ENCODE data around the gene CDK11B.

Gene CDK11B

DNA sequence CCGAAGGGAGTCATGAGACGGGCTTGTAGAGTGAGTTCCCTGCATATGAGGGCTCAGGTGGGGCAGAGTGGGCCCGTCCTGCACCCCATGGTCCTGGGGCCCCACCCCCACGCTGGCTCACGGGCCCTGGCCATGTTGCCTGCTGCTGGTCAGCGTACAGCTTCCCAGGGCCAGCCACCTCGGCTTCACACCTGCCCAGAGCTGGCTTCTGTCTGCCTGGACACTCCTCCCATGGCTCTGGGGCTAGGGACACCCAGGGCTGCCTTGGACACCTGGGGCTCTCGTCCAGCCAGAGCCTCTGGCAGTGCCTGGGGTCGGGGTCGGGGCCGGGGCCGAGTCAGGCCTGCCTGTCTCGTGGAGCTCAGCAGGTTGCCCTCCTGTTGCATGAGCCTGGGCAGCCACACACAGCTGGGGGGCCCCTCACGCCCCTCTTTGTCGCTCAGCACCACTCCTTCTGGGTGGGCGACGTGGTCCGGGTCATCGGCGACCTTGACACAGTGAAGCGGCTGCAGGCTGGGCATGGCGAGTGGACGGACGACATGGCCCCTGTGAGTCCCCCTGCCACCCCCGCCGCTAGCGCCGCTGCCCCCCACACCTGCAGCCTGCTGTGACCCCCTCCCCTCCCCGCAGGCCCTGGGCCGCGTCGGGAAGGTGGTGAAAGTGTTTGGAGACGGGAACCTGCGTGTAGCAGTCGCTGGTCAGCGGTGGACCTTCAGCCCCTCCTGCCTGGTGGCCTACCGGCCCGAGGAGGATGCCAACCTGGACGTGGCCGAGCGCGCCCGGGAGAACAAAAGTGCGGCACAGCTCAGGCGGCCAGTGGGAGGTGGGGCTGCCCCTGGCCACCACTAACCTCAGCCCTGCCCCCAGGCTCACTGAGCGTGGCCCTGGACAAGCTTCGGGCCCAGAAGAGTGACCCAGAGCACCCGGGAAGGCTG, 32.3 kb downstream of the CDK11B start:
- no peak for DNase-seq

DNA sequence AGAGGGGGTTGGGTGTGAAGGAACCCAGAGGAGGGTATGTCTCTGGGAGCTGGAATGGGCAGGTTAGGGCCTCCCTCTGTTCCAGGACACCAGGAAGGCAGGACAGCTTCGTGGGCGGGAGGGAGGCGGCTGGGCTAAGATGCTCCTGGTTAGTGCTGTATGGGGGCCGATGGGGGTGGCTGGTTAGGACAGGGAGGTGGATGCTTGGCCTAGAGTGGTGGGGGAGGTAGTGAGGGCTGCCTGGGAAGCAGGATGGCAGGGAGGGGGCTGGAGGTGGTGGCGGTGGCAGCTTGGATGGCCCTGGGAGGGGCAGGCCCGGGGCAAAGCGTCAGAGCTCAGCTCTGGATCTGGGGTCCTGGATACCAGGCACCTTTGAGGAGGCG, 33.0 kb downstream of the CDK11B start:
- DNase-seq = no peak

DNA sequence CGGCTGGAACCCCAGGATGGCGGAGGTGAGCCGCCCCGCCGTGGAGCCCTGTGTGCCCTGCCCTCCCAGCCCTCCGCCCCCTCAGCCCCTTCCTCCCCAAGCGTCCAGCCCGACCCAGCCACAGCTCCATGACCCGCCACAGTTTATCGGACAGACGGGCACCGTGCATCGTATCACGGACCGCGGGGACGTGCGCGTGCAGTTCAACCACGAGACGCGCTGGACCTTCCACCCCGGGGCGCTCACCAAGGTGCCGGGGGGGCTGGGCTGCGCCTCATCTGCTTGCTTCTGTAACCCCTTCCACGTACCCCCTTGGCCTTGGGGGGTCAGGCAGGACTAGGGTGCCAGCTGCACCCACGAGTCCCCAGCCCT, 33.4 kb downstream of the CDK11B start:
- DNase-seq = no peak

DNA sequence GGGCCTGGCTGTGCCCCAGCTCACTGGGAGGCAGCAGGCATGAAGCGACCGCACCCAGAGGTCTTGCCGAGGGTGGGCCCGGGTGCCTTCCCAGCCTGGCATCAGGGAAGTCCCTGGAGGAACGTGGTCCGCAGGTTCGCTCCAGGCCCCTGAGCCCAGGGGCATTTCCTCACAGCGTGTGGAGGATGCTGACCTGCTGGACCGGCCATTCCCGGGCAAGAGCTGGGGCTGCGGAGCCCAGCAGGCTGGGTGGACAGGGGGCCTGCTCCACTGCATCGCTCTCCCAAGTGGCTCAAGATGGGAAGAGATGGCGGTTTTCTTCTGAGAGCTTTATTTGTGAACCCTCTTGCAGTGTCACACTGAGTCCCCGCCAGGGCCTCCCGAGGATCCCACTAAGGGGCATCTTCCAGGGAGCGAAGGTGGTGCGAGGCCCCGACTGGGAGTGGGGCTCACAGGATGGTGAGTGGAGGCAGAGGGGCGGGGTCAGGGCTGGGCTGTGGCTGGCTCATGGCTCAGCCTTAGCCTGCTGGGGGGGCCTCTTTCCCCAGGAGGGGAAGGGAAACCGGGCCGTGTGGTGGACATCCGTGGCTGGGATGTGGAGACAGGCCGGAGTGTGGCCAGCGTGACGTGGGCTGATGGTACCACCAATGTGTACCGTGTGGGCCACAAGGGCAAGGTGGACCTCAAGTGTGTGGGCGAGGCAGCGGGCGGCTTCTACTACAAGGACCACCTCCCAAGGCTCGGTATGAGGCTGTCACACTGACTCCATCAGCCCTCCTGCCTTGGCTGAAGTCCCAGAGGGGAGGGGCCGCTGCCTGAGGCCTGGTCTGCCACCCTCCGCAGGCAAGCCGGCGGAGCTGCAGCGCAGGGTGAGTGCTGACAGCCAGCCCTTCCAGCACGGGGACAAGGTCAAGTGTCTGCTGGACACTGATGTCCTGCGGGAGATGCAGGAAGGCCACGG, 34.1 kb downstream of the CDK11B start:
- peak; percentile 74 for DNase-seq

DNA sequence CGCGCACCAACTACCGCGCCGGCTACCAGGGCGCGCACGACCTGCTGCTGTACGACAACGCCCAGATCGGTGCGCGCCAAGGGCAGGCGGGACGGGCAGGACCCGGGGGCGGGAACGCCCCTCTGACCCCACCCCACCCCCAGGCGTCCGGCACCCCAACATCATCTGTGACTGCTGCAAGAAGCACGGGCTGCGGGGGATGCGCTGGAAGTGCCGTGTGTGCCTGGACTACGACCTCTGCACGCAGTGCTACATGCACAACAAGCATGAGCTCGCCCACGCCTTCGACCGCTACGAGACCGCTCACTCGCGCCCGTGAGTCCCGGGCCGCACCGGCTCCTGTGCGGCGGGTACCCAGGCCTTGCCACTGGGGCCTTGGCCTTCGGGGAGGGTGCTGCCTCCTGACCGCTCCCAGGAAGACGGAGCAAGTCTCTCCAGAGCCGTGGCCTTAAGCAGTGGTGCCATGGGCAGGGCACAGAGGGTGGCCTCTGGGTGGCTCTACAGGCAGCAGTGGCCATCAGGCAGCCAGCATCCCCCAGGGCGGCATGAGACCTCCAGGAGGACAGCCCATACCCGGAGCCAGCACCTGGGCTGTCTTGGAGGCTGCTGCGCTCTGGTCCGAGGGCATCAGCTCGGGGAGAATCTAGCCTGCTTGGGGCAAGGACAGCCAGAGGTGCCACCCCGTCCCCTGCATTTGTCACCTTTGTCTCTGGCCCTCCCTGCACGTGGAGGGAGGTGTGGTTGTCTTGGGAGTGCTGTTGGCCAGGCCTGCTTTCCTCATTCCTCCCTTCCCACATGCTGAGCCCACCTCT, 35.0 kb downstream of the CDK11B start:
- no peak for DNase-seq

DNA sequence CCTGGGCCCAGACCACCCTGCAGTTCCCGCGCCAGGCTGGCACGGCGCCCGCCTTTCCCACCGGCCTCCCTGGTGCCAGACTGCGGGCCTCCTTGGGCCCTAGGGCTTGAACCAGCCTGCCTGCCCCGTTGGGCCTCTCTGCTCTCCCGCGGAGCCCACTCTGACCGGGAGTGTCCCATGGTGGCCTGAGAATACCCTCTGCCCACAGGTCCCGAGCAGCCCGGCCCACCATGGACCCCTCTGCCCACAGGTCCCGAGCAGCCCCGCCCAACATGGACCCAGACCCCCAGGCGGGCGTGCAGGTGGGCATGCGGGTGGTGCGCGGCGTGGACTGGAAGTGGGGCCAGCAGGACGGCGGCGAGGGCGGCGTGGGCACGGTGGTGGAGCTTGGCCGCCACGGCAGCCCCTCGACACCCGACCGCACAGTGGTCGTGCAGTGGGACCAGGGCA, 35.6 kb downstream of the CDK11B start:
- DNase-seq = no peak

DNA sequence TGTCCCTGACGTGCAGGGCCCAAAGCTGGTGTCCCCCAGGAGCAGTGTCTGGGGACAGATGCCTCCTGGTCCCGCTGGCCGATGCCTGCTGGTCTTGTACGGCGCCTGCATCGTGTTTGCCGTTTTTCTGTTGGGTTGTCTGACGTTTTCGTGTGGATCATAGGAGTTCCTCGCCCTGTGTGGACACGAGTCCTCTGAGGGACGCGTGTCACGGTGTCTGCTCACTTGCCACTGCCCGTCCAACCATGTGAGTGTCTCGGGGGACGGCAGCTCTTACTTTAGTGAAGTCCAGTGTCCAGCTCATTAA, 36.1 kb downstream of the CDK11B start:
- no peak for DNase-seq

DNA sequence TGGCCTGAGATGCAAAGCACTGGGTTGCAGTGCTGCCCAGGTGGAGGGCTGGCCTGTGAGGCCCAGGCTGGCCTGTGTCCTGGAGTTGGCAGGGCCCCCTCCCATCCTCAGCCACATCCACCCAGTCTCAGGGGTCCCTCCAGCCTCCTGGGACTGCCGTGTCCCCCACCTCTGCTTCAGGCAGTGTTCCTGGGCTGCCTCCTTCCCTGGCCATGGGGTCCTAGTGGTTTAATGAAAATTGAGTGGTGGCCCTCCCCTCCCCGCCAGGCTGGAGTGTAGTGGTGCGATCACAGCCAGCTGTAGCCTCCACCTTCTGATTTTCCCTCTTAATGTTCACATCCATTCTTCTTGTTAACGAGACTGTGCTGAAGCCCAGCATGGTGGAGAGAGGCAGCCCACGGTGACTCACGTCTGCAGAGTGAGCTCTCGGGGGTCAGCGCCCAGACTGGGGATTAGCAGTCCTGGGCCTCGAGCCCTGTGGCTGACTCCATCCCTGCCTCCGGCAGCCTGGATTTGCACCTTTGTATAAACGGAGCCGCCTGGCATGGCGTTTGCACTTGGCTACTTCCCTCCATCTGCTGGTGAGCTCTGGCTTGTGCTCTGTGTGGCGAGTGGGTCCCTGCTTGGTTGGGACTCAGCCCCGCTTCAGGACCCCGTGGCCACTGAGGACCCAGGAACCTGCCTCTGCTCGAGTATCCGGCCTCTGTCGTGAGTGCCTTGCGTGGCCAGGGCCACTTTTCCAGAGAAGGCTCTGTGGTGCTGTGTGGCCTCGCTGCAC, 36.6 kb downstream of the CDK11B start:
- no peak for DNase-seq

DNA sequence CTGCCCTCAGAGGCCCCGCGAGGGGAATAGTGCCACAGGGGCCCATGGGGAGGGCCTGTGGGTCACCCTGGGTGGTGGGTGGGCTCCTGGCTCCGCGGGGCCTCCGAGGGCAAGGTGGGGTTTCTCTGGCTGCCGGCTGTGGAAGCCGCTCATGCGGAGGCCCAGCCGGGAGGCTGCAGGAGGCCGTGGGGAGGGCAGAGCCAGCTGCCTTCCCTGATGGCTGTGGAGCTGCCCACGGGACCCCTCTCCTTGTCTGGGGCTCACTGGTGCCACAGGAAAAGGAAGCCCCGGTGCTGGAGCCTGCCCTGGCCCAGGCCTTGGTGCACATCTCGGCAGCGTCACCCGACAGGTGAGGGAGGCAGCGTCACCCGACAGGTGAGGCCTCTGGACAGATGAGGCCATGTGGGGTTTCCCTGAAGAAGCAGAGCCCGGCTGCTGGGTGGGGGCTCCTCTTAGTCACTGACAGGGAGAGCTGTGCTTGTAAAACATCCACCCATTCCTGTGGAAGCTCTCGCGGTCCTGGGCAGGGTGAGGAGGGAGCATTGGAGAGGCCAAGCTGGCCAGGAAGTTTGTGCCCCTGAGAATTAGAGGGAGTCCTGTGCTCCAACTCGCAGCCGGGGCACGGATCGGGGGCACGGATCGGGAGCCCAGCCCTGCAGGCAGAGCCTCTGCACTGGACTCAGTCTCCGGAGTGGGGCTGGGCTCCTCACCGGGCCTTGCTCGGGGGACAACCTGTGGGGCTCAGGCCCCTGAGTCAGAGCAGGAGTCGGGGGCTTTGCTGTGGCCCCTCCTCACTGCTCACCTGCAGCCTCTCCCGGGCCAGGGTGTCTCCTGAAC, 37.4 kb downstream of the CDK11B start:
- DNase-seq = no peak

DNA sequence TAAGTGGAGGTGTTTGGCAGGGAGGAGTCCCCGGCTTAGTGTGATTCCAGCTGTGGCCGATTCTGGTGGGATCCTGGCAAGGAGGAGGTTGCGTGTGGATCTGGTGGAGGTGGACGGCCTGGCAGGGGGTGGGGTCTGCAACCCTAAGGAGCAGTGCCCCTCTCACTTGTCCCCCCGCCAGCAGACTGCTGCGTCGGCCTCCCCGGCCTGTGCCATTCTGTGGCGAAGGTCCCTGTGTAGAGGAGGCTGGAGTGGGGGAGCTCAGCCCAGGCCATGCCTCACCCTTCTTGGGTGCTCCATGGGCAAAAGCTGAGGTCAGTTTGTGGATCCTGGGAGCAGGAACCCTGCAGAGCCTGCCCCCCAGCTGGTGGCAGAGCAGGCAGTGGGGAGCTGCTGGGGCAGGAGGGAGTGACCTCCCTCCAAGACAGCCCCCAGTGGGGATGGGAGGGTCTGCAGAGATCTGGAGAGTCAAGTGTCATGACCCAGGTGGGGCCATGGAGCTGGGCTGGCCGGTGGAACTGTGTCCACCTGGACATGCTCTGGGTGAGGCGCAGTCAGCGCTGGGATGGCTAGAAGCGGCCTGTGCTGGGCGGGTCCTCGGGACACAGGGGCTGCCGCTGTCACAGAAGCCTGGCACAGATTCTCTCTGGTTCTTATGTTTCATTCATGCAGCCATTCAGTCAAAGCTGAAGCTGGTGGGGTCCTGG, 38.2 kb downstream of the CDK11B start:
- no peak for DNase-seq

DNA sequence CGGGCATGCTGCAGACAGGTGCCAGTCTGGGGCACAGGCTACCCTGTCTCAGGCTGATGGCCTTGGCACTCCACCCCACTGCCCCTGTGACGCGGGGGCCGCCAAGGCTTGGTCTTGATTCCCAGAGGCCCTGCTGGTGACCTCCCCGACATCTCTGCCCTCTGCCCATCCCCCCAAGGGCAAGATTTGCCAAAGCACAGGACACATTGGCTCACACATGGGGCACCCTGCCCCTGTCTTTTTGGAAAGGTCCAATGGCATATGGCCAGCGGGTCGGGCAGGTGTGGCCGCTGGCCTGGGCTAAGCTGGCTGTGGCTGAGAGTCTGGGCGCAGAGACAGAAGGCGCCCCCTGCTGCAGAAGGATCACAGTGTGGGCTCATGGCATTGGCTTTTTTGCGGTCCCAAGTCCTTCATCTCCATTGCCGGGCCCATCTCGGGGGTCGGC, 38.9 kb downstream of the CDK11B start:
- no peak for DNase-seq

DNA sequence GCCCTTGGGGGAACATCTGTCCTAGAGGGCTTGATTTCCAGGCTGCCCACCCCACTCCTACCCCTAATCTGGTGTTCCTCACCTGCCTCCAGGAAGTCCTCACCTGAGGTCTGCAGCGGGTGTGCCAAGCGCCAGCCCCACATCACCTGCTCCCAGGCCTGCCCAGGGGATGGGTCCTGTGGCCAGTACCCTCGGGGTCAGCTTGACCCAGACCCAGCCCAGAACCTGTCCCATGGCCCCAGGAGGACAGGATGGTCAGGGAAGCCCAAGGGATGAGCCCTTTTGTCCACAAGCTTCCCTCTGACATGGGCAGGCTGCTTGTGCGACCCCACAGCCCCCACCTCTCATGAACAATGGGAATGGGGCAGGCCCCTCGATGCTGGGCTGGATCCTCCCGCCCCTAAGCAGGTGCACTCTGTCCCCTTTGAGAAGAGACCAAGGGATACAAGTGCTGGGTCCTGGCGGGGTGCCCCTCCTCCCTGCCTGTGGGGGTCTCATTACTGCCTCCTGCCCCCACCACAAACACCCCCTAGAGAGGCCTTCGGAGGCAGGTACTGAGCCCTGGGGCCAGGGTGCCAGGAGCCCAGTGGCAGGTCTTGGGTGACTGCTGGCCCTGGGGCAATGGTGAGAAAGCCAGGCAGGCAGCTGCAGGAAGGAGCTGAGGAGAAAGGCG, 40.3 kb downstream of the CDK11B start:
- no peak for DNase-seq

DNA sequence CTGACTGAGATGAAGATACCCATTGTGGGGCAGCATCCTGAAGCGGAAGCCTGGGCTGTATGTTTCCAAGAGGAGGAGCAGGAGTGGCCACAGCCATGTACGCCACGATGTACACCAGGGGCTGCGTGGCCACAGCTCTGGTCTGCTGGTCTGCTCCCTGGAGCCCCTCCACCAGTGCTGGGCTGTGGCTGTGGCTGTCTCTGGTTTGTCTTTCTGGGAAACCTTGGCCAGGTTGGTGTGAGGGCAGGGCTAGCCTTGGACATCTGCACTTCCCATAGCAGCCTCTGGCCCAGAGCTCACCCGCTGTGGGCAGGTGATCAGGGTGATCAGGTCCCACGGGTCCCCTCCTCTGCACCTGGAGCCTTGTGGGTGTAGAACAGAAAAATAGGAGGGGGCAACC, 40.9 kb downstream of the CDK11B start:
- no peak for DNase-seq

DNA sequence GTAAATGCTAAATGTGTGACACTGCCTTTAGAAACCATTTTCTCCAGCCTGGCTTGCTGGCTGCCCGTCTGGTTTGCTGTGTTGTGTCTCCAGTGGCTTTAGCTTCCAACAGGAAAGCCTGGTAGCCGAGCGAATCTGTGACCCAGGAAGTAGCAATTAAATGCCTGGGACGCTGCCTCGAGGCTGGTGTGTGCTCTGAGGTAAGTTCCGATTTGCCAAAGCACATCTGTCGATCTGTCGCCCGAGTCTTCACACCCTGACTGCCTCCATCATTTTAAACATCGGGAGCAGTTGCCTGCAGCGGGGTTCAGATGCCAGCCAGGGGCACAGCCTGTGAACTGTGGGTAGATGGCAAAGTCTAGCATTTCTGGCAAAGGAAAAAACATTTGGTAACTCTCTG, 41.3 kb downstream of the CDK11B start:
- DNase-seq = no peak

DNA sequence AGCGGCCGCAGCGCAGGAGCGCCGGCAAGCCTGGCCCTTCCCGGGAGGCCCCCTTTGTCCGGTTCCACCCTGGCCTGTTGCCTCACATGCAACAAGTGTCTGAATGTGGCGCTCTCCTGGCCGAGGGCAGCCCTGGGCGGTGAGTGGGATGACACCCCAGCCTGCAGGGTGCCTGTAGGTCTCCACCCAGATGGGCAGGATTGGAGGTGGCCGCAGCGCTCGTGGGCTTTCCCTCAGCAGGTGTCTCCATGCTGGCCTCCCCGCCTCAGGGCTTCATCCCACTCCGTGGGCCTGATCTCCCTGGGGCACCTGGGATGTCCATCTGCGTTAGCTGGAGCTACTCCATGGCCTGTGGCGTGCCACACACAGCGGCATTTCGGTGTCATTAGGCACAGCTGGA, 42.0 kb downstream of the CDK11B start:
- no peak for DNase-seq

DNA sequence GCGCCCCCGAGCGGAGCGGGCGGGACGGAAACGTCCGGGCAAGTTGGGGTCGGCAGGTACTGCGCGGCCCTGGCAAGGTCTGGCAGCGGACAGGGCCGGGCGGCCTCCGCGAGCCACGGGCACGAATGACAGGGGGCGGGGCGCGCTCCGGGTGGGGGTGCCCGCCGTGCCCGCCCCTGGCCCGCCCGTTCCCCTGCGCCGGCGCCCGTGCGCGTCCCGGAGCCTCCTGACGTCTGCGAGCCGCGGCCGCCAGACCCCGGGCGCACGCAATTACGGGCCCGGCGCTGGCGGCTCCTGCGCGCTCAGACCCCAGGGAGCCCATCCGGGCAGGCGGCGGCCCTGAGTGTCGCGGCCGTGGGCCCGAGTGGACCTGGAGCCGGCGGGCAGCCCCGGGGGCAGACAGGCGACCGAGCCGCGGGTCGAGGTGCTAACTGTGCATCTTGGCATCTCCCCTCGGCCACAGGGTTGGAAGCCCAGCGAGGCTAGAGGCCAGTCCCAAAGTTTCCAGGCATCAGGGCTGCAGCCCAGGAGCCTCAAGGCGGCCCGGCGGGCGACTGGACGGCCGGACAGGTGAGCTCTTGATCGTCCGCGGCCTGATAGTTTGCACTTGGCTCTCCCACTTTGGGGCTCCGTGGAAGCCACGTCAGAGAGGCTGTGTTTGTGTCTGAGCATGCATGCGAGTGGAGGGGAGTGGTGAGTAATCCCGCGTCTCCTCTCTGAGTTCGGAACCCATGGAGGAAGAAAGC, 42.6 kb downstream of the CDK11B start:
- peak; percentile 27 for DNase-seq

DNA sequence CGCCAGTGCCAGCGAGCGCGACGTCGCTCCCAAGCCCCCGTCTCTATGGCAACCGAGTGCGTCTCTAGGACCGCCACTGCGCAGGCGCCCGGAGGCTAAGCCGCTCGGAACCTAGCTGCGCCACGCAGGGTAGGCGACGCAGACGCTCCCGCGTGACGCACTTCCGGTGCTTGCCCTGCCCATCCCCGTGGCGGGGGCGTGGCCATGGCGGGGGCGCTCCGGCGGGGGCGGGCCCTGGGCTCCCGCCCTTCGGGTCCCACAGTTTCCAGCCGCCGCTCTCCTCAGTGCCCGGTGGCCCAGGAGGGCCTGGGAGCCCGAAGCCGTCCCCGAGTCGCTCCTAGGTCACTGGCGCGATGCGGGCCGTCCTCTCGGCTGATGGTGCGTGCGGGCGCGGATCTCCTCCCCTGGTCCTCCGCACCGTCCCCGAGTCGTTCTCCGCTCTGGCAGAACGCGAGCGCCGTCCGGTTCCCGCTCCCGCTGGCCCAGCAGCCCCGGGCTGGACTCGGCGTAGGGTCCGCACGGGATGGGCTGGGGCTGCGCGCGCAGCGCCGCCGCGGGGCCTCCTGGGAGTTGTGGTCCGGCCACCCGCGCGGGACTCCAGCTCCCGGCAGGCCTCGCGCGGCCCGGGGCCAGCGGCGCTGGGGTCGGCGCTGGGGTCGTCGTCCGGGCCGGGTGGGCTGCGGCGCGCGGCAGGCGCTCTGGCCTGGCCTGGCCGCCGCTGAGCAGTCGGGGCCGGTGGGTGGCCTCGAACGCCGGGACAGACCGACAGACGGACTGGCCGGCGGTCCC, 43.4 kb downstream of the CDK11B start, which contains the start of gene MIB2:
Gene MIB2 (plus strand): TSS at position 245 of the 789 bp plus-strand sequence. CDS start 7,953 bp downstream, outside the sequence.
- peak; percentile 97 for DNase-seq

DNA sequence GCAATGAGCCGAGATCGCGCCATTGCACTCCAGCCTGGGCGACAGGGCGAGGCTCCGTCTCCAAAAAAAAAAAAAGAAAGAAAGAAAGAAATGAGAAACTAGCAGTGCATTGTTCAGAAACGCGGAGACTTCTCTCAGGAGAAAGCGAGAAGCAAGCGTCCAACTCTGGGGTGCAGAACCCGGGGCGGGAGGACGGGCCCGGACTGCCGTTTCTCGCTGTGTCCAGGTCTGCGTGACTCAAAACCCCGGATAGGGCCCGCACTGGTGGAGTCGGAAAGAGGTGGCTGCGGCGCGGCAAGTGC, 43.9 kb downstream of the CDK11B start:
- DNase-seq = no peak

Data from NCI-H69 (cell line).